Activated CD4-positive, alpha-beta memory T cell treated with anti-CD3 and anti-CD28 coated beads, Interleukin-2, amount 10 ng/mL, durations not matched to agents 7 days and 5 days (primary cell): ENCODE measurements around the gene INPPL1. TPM values are rescaled to one million over a fixed set of nuclear protein-coding genes. Genes with fewer than 3 reads are reported as not detected.
"Not testable (repeated sequence)": the region's sequence is repeated elsewhere in the genome, so short reads cannot be mapped to it uniquely, and the experiment has no call there.

ENCODE experiments used
- CTCF ChIA-PET: fragments of 350-600 bp; sonication (Branson Sonifier 250); formaldehyde crosslinking; loops from one replicate; lab custom pipeline; 2021; ENCODE audit warnings: antibody characterized with exemption, inconsistent platforms; lab: Charles Lee
- POLR2A ChIA-PET: fragments of 350-600 bp; sonication (Branson Sonifier 250); formaldehyde crosslinking; loops from one replicate; lab custom pipeline; 2021; ENCODE audit warnings: antibody characterized with exemption; lab: Charles Lee
- DNase-seq: peaks from one replicate; pipeline ENCODE4 v3.0.0-alpha.2; 2020
- H3K27ac Mint-ChIP-seq: one replicate; pipeline ENCODE4 v1.8.0; 2021; ENCODE audit warnings: mild to moderate bottlenecking, mixed read lengths
- H3K27me3 Mint-ChIP-seq: one replicate; pipeline ENCODE4 v1.8.0; 2021; ENCODE audit warnings: mixed read lengths
- H3K36me3 Mint-ChIP-seq: one replicate; pipeline ENCODE4 v1.8.0; 2021; ENCODE audit warnings: low read depth, mixed read lengths
- H3K4me1 Mint-ChIP-seq: one replicate; pipeline ENCODE4 v1.8.0; 2021; ENCODE audit warnings: mixed read lengths
- H3K4me3 Mint-ChIP-seq: one replicate; pipeline ENCODE4 v1.8.0; 2021; ENCODE audit warnings: mild to moderate bottlenecking, mixed read lengths
- H3K9me3 Mint-ChIP-seq: one replicate; pipeline ENCODE4 v1.8.0; 2021; ENCODE audit warnings: mixed read lengths
- total RNA-seq, 2 experiments: library from RNA; stranded (reverse); gene quantifications; one replicate each; pipeline ENCODE4 v1.2.3, GENCODE V29; 2021

INPPL1 gene
- total RNA-seq, 2 experiments from 2014 or later = 138 to 153 TPM

- H3K9me3 Mint-ChIP-seq = peaks cover 2% of the 10 kb centered on the region
- peaks cover 20% of the 10 kb centered on the region for H3K4me1 Mint-ChIP-seq
- H3K4me3 Mint-ChIP-seq = no peak overlapping the region
- peaks cover 22% of the 10 kb centered on the region for H3K27me3 Mint-ChIP-seq
- ChIA-PET POLR2A (no interaction called here), CTCF (no interaction called here)
- no peak overlapping the region for H3K27ac Mint-ChIP-seq
- DNase-seq = no peak
- H3K36me3 Mint-ChIP-seq = no peaks in the 10 kb centered on the region
Observed at GRCh38 chr11:72263361-72263760, 38.8 kb downstream of the INPPL1 start.

GRCh38 chr11:72265951-72266350, 41.4 kb downstream of the INPPL1 start:
- POLR2A ChIA-PET = no interaction called here
- CTCF ChIA-PET = interaction anchor here (1.0 kb wide), 1 partner anchor 27 kb away, joined by 4 read pairs; no protein-coding TSS in a partner anchor
- Mint-ChIP-seq H3K27ac (no peak overlapping the region), H3K36me3 (no peaks in the 10 kb centered on the region), H3K27me3 (peaks cover 22% of the 10 kb centered on the region), H3K4me3 (no peak overlapping the region), H3K4me1 (peaks cover 34% of the 10 kb centered on the region), H3K9me3 (peaks cover 2% of the 10 kb centered on the region)
- no peak for DNase-seq

GRCh38 chr11:72266960-72267359, 42.4 kb downstream of the INPPL1 start:
- peaks cover 34% of the 10 kb centered on the region for H3K4me1 Mint-ChIP-seq
- DNase-seq, H3K9me3 Mint-ChIP-seq, H3K4me3 Mint-ChIP-seq, H3K27ac Mint-ChIP-seq, H3K36me3 Mint-ChIP-seq: not testable (repeated sequence)
- ChIA-PET CTCF (interaction anchor here (1.2 kb wide), 1 partner anchor 10 kb away, joined by 4 read pairs; no protein-coding TSS in a partner anchor), POLR2A (interaction anchor here (0.7 kb wide), 1 partner anchor 26 kb away, joined by 3 read pairs; no protein-coding TSS in a partner anchor)
- H3K27me3 Mint-ChIP-seq = peaks cover 23% of the 10 kb centered on the region

DNA sequence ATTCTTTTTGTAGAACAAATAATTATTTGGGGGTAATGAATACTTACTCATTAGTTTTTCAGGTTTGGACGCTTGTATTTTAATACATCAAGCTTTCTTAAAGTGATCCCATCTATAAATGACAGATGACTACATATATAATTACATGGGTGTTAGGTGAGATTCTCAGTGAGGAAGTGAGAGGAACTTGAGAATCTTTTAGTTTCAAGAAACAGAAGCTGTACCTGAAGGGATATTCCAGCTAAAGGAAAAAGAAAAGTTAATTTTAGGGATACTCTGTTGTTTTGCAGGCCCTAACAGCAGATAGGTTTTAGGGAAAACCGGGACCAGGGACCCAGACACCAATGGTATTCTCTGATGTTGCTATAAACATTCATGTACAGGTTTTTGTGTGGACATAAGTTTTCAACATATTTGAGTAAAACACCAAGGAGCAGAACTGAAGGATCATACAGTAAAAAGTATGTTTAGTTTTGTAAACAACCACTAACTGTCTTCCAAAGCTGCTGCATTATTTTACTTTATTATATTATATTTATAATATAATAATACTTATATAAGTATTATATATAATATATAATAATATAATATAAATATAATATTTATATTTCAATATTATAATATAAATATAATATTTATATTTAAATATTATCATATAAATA, 43.5 kb downstream of the INPPL1 start:
- no peak for DNase-seq
- H3K27ac Mint-ChIP-seq = no peak overlapping the region
- H3K4me3 Mint-ChIP-seq = no peak overlapping the region
- H3K27me3 Mint-ChIP-seq = peaks cover 21% of the 10 kb centered on the region
- ChIA-PET CTCF (interaction anchor here (1.2 to 1.5 kb wide), 3 partner anchors 12 to 203 kb away, joined by 3 to 6 read pairs (median 4); no protein-coding TSS in a partner anchor), POLR2A (interaction anchor here (0.7 kb wide), 1 partner anchor 37 kb away, joined by 3 read pairs; no protein-coding TSS in a partner anchor)
- peaks cover 26% of the 10 kb centered on the region for H3K4me1 Mint-ChIP-seq
- H3K36me3 Mint-ChIP-seq = no peaks in the 10 kb centered on the region
- peaks cover 2% of the 10 kb centered on the region for H3K9me3 Mint-ChIP-seq

- ChIA-PET POLR2A (no interaction called here), CTCF (interaction anchor here (1.2 to 1.6 kb wide), 3 partner anchors 143 to 162 kb away, joined by 3 to 6 read pairs (median 6); partner anchors contain the start of gene CLPB)
- H3K36me3 Mint-ChIP-seq = no peaks in the 10 kb centered on the region
- H3K9me3 Mint-ChIP-seq = no peaks in the 10 kb centered on the region
- H3K4me3 Mint-ChIP-seq = no peak overlapping the region
- H3K4me1 Mint-ChIP-seq = peaks cover 20% of the 10 kb centered on the region
- H3K27me3 Mint-ChIP-seq = peaks cover 10% of the 10 kb centered on the region
- no peak for DNase-seq
- no peak overlapping the region for H3K27ac Mint-ChIP-seq
Observed at GRCh38 chr11:72271980-72272379, 47.4 kb downstream of the INPPL1 start.

- peaks cover 15% of the 10 kb centered on the region for H3K4me1 Mint-ChIP-seq
- H3K36me3 Mint-ChIP-seq = no peaks in the 10 kb centered on the region
- POLR2A ChIA-PET = no interaction called here
- H3K27me3 Mint-ChIP-seq = peaks cover 7% of the 10 kb centered on the region
- no peak overlapping the region for H3K4me3 Mint-ChIP-seq
- H3K9me3 Mint-ChIP-seq = no peaks in the 10 kb centered on the region
- DNase-seq = no peak
- CTCF ChIA-PET = interaction anchor here (0.6 to 0.7 kb wide), 2 partner anchors 241 to 250 kb away, joined by 3 read pairs; no protein-coding TSS in a partner anchor
- H3K27ac Mint-ChIP-seq = no peak overlapping the region
Observed at GRCh38 chr11:72274435-72274834, 49.9 kb downstream of the INPPL1 start.

- no peak for DNase-seq
- Mint-ChIP-seq H3K4me1 (no peaks in the 10 kb centered on the region), H3K9me3 (no peaks in the 10 kb centered on the region), H3K27me3 (peaks cover 23% of the 10 kb centered on the region), H3K4me3 (no peak overlapping the region), H3K36me3 (no peaks in the 10 kb centered on the region), H3K27ac (no peak overlapping the region)
- ChIA-PET CTCF (interaction anchor here (0.8 kb wide), 1 partner anchor 135 kb away, joined by 3 read pairs; no protein-coding TSS in a partner anchor), POLR2A (no interaction called here)
Observed at GRCh38 chr11:72278905-72279304, 54.3 kb downstream of the INPPL1 start.

- Mint-ChIP-seq H3K9me3 (no peaks in the 10 kb centered on the region), H3K27me3 (peaks cover 24% of the 10 kb centered on the region), H3K36me3 (no peaks in the 10 kb centered on the region), H3K27ac (no peak overlapping the region), H3K4me1 (no peaks in the 10 kb centered on the region), H3K4me3 (no peak overlapping the region)
- CTCF ChIA-PET = no interaction called here
- POLR2A ChIA-PET = no interaction called here
- no peak for DNase-seq
Observed at GRCh38 chr11:72280037-72280436, 55.5 kb downstream of the INPPL1 start.

GRCh38 chr11:72280726-72281315, 56.3 kb downstream of the INPPL1 start:
- ChIA-PET POLR2A (no interaction called here), CTCF (no interaction called here)
- H3K4me1 Mint-ChIP-seq = no peaks in the 10 kb centered on the region
- peaks cover 21% of the 10 kb centered on the region for H3K27me3 Mint-ChIP-seq
- H3K4me3 Mint-ChIP-seq = no peak overlapping the region
- DNase-seq = no peak
- H3K36me3 Mint-ChIP-seq = no peaks in the 10 kb centered on the region
- H3K9me3 Mint-ChIP-seq = no peaks in the 10 kb centered on the region
- H3K27ac Mint-ChIP-seq = no peak overlapping the region

DNA sequence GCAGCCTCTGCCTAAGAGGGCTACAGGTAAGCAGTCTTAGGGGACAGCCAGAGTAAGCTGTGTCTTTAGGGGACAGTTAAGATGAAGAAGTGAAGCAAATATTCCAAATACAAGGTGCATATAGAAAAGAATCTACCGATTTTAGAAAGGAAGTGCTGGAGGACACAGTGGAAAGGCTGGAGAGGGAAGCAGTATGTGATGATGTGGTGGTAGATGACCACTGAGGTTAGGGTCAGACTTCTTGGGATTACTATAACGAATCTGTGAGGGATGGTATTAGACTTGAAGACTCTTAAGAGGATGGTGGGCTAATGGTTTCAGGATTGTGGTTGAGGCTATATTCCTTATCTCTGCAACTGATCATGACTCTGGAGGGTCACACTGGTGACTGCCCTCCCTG, 59.4 kb downstream of the INPPL1 start:
- no peak overlapping the region for H3K4me3 Mint-ChIP-seq
- ChIA-PET CTCF (no interaction called here), POLR2A (no interaction called here)
- H3K27ac Mint-ChIP-seq = no peak overlapping the region
- no peaks in the 10 kb centered on the region for H3K36me3 Mint-ChIP-seq
- no peak for DNase-seq
- no peaks in the 10 kb centered on the region for H3K9me3 Mint-ChIP-seq
- no peaks in the 10 kb centered on the region for H3K4me1 Mint-ChIP-seq
- H3K27me3 Mint-ChIP-seq = peaks cover 21% of the 10 kb centered on the region

DNA sequence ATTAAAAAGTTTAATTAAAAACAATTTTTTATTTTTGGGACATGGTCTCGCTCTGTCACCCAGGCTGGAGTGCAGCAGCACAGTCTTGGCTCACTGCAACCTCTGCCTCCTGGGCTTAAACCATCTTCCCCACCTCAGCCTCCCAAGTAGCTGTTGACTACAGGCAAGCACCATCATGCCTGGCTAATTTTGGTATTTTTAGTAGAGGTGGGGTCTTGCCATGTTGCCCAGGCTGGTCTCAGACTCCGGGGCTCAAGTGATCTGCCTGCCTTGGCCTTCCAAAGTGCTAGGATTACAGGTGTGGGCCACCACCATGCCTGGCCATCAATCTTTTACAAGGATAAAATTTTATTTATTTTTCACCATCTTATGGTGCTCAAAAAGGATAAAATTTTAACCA, 62.7 kb downstream of the INPPL1 start:
- Mint-ChIP-seq H3K27ac (no peak overlapping the region), H3K9me3 (no peaks in the 10 kb centered on the region), H3K27me3 (peaks cover 14% of the 10 kb centered on the region), H3K4me3 (no peak overlapping the region), H3K4me1 (no peaks in the 10 kb centered on the region), H3K36me3 (no peaks in the 10 kb centered on the region)
- ChIA-PET CTCF (interaction anchor here (2.3 kb wide), 1 partner anchor 144 kb away, joined by 7 read pairs; no protein-coding TSS in a partner anchor), POLR2A (interaction anchor here (1.2 kb wide), 1 partner anchor 39 kb away, joined by 3 read pairs; no protein-coding TSS in a partner anchor)
- no peak for DNase-seq
